Measurements from ENCODE around the gene TRIM10.
"Not testable (repeated sequence)": the region's sequence is repeated elsewhere in the genome, so short reads cannot be mapped to it uniquely, and the experiment has no call there.

Gene TRIM10

DNA sequence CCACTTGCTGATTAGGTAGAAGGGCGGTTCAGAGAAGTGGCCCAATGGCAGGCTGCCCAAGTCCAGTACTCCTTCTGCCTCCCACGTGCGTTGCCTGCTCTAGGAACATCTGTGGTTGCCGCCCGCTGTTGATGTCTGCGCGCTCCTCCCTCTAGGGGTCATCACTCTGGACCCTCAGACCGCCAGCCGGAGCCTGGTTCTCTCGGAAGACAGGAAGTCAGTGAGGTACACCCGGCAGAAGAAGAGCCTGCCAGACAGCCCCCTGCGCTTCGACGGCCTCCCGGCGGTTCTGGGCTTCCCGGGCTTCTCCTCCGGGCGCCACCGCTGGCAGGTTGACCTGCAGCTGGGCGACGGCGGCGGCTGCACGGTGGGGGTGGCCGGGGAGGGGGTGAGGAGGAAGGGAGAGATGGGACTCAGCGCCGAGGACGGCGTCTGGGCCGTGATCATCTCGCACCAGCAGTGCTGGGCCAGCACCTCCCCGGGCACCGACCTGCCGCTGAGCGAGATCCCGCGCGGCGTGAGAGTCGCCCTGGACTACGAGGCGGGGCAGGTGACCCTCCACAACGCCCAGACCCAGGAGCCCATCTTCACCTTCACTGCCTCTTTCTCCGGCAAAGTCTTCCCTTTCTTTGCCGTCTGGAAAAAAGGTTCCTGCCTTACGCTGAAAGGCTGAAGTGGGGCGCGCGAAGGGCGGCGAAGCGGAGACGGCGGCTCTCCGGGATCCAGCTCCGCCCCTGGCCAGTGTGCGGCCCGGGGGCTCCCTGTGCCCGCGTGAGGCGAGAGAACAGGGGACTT, 10.9 kb upstream of the TRIM10 start:
- no peak for DNase-seq

DNA sequence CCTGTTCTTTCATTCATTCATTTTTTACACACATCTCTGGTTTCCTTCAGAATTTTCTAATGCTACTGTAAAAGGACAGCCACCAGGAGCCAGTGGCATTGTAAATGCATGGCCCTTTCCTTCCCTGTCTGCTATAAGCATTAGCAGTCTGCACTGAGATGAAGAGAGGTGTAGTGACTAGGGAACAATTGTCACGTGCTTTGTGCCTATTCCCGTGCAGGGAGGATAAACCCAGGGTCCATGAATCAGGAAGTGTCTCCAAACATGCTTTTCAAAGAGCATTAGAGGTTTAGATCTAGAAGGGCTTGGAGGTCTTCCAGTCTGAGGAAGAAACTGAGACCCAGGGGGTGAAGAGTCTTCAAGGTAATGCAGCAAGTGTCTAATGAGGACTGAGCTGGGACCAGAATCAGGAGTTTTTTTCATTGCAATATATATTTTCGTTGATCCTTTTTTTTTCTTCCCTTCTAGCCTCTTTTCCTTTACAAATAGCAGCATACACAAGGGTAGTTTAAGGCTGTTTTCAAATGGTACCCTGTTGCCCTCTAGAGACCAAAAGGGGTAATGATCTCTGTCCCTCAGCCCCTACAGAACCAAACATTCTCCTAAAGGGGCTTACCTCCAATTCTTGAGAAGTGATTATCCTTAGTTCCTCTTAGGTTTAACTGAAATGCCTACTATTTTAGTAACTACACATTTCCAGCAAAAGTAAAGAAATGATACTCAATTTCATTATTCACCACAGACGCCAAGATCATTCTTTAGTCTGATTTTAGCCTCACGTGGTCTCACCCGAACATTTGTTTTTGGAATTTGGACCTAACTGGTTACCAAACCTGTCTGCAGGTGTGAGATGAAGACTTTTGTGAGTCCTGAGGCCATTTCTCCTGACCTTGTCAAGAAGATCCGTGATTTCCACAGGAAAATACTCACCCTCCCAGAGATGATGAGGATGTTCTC, 8.9 kb upstream of the TRIM10 start:
- DNase-seq, result peak in 1 of 2 donors; percentile 57

DNA sequence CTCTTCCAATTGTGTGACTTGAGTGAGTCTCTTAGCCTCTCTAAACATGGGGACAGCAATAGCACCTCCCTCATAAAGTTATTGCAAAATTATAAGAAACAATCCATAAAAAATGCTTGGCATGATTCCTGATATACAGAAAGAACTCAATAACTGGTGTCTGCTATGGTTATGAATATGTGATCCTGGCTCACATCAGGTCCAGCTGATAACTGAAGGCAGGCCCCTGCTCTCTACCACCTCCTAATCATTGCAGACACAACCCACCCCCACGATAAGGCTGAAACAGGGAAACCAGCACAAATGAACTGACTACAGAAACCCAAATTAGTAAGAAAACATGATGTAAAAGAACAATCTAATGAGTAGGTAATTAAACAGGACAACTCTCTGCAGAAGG, 7.7 kb upstream of the TRIM10 start:
- DNase-seq, result no peak

DNA sequence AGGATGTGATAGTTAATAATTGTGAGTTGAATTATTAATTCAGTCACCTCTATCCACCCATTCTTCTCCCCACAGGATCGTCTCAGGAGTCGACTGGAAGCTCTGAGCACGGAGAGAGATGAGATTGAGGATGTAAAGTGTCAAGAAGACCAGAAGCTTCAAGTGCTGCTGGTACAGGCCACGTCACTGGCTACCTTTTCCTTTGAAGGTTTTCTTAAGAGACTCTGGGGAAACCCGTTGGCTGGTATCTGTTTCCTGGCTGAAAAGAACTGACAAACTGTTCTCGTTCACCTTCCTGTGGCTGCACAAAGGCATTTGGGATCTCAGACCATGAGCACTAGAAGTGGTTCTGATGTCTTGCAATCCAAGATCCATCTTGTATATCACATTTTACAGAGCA, 6.1 kb upstream of the TRIM10 start:
- peak in 1 of 2 donors; percentile 31 for DNase-seq

DNA sequence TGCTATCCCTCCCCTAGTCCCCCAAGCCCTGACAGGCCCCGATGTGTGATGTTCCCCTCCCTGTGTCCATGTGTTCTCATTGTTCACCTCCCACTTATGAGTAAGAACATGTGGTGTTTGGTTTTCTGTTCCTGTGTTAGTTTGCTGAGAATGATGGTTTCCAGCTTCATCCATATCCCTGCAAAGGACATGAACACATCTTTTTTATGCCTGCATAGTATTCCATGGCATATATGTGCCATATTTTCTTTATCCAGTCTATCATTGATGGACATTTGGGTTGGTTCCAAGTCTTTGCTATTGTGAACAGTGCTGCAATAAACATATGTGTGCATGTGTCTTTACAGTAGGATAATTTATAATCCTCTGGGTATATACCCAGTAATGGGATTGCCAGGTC, 4.2 kb upstream of the TRIM10 start:
- DNase-seq, result not testable (repeated sequence)

DNA sequence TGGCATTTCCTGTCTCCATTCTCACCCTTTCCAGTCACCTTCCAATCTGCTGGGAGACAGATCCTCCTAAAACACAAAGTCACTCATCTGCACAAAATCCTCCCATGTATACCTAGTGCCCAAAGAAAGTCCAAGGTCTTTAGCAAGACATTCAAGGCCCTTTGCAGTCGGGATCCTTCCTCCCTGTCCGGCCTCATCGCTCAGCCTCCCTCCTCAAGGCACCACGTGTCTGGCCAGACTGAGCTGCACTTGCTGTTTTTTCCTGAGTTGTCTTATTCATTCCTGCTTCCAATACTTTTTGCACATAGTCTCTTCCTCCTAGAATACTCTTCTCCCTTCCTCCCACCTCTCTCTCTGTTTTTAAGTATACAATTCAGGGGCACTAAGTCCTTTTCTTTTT, 3.7 kb upstream of the TRIM10 start:
- DNase-seq, result no peak

DNA sequence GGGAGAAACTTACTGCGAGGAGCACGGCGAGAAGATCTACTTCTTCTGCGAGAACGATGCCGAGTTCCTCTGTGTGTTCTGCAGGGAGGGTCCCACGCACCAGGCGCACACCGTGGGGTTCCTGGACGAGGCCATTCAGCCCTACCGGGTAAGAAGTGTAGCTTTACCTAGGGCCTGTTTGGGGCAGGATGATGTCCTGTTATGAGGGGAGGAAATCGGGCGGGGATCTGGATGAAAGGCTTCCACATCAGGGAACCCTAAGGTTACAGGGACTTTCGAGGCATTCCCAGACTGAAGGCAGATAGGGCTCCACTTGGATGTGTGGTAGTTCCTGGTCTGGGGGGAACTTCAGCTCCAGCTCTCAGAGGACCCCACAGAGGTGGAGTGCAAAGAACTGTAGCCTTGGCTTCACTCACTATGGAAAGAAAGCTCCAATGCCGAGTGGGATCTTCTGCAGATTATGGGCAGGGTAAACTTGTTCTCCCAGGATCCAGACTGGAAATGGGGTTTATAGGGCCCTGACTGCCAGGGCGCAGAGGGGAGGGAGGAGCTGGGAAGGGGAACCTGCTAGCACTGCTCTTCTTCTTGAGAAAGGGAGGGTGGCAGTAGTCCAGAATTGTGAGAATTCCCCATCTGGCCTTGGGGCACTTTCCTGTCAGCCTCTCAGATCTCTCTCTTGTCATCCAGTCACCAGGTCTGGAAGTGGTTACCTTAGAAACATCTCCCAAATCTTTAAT, 3.1 kb upstream of the TRIM10 start:
- DNase-seq, result no peak

DNA sequence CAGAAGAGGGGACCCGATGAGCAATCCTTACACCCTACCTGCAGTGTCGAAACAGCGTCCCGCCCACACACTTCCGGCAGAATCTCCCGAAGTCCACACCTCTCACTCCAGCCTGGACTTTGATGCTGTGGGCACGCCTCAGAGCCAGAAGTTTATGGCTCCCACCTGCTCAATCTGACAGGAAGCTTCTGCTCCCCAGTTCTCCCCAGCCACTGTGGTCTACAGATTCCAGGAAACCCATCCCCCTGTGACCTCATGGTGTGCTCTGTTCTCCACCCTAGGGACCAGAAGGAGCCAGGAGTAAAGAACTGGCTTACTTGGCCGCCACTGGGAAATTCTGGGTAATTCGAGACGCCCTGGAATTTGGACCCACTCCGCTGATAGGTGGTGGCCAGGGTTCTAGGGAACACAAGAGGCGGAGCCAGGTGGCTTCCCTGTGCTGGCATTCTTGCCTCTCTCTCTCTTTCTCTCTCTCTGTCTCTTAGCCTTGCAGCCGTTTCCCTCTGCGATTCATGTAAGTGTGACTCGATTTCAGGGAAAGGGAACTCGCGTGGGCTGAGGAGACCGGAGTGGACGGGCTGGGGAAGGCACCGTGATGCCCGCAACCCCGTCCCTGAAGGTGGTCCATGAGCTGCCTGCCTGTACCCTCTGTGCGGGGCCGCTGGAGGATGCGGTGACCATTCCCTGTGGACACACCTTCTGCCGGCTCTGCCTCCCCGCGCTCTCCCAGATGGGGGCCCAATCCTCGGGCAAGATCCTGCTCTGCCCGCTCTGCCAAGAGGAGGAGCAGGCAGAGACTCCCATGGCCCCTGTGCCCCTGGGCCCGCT, 2.3 kb upstream of the TRIM10 start, which contains the start of gene TRIM15:
Gene TRIM15 (plus strand): TSS at position 457 of the 828 bp plus-strand sequence. CDS start 139 bp downstream, at position 596.
- peak in 1 of 2 donors; percentile 36 for DNase-seq

DNA sequence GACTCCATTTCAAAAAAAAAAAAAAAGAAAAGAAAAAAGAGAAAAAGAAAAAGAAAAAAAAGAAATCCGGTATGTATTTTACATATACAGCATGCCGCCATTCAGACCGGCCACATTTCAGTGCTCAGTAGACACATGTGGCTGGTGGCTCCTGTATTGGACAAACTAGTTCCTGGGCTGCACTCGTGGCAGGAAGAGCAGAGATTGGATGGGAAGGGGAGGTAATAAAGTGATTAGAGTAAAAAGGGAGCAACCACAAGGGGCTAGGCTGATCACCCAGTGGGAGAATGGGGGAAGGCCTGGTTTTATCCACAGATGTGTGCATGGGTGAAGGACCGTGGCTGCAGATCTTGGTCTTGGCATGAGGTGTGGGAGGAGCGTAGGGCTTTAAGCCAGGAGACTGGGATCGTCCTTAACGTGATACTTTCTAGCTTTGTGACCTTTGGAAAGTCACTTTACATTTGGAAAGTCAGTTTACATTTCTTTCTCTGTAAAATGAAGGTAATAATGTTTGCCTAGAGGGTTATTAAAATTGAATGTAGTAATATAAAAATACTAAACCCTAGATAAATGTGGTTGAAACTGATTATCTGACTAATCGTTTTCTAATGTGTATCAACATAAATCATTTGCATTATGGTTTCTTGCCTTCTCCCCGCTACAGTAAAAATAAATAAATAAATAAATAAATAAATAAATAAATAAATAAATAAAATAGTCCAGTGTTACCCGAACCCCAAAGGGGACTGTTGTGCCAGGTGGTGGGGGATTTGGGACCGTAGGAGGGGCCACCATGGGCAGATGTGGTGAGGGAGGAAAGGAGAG, 1.5 kb upstream of the TRIM10 start:
- DNase-seq, result no peak

DNA sequence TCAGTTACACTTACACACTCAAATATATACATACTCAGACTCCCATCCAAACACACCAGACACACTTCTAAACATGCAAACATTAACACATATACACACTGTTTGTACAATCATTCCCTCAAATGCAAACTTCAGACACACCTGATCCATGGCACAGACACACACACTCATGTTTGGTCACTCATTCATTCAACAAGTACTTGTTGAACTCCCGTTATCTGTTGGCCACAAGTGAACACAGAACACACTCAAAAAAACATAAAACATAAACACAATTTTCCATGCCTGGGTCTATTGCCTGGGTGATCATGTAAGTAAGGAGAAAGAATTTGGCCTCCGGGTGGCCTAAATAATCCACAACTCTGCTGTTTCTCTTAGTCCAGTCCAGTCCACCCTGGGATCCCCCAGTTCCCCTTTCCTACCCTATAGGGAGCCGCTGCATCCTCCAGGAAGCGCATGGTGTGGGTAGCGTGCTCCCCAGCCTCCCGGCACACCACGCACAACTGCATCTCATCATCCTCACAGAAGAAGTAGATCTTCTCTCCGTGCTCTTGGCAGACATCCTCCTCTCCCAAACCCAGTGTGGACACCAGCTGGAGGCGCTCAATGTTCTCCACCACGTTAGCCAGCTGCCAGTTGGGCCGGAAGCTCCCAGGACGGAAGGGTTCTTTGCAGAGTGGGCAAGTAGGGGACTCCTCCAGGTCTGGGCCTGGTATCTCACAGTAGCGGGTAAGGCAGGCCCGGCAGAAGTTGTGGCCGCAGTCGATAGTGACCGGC, 815 bp downstream of the TRIM10 start:
- DNase-seq, result no peak

DNA sequence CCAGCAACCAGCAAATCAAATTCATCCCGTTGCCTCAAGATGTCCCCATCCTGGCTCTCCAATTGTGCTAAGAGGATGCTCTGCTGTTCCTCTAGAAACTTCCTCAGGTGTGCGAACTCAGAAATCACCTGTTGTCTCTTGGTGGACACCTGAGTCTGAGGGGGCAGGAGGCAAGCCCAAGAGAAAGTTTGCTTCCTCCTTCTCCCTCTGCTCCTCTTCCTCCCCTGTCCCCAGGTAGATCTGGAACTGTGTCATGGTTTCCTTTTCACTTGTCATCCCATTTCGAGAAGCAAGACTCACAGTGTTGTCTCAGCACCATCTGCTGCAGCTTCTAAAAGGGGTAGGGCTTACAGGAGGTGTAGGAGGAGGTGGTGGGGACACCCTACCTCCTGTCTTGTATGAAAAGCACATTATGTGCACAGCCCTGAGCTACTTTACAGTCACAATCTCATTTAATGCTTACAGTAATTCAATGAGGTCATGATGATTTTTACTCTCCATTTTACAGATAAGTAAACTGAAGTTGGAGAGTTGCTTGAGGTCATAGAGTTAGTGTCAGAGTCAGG, 2.5 kb downstream of the TRIM10 start:
- DNase-seq, result no peak

DNA sequence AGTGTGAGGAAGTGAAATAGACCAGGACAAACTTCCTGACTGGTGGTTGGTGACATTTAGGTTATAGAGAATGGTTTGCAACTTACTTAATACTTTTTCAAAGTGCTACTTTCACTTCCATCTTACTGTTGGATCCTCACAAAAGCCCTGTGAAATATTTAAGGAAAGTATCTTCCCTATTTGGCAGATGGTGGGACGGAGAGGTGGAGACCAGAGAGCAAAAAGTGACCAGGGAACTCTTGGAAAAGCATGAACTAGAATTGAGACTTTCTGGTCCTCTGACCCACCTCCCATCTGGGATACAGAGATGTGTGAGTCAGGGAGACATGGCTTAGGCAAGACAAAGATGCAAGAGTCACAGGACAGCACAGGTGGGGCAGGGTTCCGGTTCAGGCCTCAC, 3.0 kb downstream of the TRIM10 start:
- no peak for DNase-seq

DNA sequence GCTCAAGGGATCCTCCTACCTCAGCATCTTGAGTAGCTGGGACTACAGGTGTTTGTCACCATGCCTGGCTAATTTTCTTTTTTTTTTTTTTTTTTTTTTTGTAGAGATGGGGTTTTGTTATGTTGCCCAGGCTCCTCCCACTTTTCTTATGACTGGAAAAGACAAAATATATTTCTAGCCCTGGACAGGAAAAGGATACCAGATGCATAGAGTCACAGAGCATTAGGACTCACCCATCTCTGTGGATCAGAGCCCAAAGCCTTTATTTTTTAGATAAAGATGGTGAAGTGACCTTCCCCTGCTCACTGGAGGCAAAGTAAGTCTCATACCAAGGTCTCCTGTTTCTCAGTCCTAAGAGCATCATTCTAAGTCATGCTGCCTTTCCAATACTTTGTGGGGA, 3.4 kb downstream of the TRIM10 start:
- DNase-seq, result no peak

DNA sequence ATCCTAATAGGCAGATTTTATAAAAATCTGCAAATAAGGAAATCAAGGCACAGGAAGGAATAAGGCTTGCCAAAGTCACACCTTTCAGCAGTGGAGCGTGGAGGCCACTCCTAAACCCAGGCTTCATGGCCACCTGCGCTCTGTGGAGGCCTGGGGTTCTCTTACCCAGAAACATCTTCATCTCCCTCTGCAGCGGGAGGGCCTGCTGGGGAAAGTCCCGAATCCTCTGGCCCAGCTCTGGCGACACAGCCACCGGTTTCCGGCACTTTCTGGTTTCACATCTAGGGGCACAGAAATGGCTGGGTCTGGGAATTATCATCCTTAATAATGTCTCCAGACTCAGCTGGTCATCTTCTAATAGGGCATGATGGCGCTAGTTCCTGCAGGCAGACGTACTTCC, 4.2 kb downstream of the TRIM10 start:
- DNase-seq, result no peak

DNA sequence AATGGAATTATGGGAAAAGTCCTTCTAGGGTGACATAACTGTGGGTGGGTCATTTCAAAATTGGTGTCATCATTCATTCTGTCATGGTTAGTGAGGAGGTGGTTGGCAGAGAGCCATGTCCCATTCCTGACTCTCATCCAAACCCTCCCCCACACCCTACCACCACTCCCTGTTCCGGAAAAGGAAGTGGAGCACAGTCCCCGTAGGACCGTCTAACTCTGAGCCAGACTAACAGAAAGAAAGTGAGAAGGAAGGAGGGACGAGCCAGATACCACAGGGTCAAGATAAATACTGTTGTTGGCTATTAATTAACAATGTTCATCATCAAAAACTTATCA, 4.8 kb downstream of the TRIM10 start:
- DNase-seq, result no peak

DNA sequence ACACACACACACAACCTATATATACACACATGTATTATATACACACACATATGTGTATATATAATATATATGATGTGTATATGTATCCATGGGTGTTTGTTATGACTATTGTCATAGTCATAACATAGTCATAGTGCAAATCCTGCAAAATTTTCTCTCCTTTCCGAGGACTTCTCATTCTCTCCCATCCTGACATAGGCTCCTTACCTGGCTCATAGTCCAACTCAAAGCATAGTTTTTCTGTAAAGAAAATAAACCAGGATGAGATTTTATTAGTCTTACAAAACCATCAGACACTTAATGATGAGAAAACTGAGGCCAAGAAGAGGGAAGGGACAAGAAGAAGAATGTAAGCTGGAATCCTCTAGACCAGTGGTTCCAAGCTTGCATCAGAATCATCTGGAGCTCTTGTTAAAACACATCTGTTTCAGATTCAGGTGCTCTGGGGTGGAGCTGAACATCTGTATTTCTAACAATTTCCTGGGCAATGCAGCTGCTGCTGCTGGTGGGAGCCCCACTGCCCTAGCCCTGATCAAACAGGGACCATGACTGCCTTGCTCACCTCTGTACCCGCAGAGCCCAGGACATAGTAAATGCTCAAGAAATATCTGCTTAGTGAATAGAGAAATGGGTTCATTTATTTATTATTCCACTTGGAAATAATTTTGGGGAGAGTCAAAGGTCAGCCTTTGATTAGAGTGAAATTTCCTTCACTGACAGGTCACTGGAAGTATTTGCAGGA, 5.3 kb downstream of the TRIM10 start:
- no peak for DNase-seq

DNA sequence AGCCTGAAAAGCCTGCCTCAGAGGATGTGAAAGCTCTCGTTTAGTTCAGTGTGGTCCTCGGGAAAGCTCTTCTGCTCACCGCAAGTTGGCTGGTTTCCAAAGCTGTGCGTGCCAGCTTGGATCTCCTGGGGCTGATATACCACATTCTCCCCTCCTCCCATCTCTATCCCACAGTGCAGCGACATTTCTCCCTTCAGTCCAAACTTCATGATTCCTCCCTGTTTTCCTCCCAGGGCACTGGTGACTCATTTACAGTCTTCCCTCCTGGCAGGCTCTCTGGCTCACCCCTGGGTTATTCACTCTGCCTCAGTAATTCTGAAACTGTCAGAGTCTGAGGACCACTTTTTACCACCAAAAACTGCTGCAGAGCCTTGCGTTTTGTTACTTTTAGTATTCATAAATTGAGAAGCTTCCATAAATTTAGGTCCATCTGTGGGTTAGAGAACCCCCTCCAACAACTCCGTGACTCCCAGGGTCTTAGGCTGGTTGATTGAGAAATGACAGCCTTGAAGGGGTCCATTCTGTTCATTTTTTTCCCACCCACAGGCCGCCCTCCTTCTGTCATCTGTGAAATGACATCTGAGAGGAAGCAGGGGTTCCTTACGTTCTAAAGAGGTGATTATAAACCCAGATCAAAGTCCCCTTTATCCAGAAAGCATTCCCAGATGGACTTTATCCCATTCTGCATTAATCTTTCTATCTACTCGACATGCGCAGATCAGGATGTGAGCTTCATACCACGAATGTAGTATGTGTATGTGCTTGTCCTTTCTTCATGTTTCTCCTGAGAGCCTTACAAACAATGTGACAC, 6.1 kb downstream of the TRIM10 start:
- no peak for DNase-seq

DNA sequence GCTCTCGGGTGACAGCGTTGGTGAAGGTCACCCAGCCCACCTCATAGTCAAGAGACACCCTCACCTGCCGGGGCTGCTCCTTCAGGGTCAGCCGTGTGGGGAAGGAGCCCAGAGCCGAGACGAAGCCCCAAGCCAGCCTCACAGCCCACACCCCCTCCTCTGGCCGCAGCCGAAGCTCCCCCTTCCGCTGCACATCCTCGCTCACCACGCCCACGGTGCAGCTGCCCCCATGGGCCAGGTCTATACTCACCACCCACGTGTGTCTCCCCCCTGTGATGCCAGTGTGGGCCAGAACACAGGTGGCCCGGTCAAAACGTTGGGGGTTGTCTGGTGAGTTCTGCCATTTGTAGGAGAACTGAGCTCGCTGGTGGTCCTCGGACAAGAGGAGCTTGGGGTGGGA, 7.0 kb downstream of the TRIM10 start:
- DNase-seq, result no peak

Measured in CD4-positive, alpha-beta T cell treated with Interferon alpha-2 for 1 hour (primary cell).